ENCODE measurements around the gene B3GLCT. TPM values are rescaled to one million over a fixed set of nuclear protein-coding genes. Genes with fewer than 3 reads are reported as not detected.

The B3GLCT gene
- total and polyA plus RNA-seq, 2 donors (not counting 3 experiments of a cell fraction or from before 2014, with no cell fraction given) = 5.2 to 14.6 TPM

GRCh38 chr13:31219909-31220598 lies 20.3 kb downstream of the B3GLCT start:
- dilution Hi-C loops (cut with MboI; ENCODE audit: extremely low pct_ligation_motif_present, low sequenced_read_pairs) = no loop called here
- Histone ChIP-seq H3K27me3 (ENCODE audit: control insufficient read depth in 2 of 2, insufficient read depth in 2 of 2, low read length in 2 of 2) (no peaks in the 10 kb centered on the region), H3K79me2 (ENCODE audit: control insufficient read depth, insufficient read depth, low read length) (no peaks in the 10 kb centered on the region), H3K27ac (ENCODE audit: insufficient read depth, low read depth, low read length) (no peak overlapping the region), H3K36me3 (ENCODE audit: control insufficient read depth in 2 of 2, extremely low read depth in 1 of 2, insufficient read depth in 2 of 2, low read length in 2 of 2) (no peaks in the 10 kb centered on the region), H4K20me1 (replicated peaks; ENCODE audit: control insufficient read depth, extremely low read depth, insufficient read depth, low read length) (no peaks in the 10 kb centered on the region), H3K4me2 (ENCODE audit: insufficient read depth, low read length) (no peak overlapping the region), H2AFZ (ENCODE audit: low read depth, low read length) (no peak overlapping the region), H3K4me3 (replicated peaks in 1 of 3; ENCODE audit: insufficient read depth in 1 of 3, low read depth in 1 of 3, low read length in 3 of 3) (no peak overlapping the region), H3K9ac (replicated peaks; ENCODE audit: extremely low read depth, insufficient read depth, low read length) (no peak overlapping the region), H3K4me1 (ENCODE audit: control insufficient read depth, extremely low read depth, insufficient read depth, low read length) (no peaks in the 10 kb centered on the region), H3K9me1 (replicated peaks; ENCODE audit: control insufficient read depth, extremely low read depth, insufficient read depth, low read length) (no peaks in the 10 kb centered on the region), H3K9me3 (replicated peaks; ENCODE audit: control insufficient read depth, insufficient read depth, low read length) (no peaks in the 10 kb centered on the region)
- BruUV-seq (replicated peaks) = no TSS peak
- DNase-seq (ENCODE audit: low read depth, low spot score) = no peak
- FAIRE-seq = no peak
- ChIA-PET POLR2A (no interaction called here), CTCF (interaction anchor here (1.0 to 6.1 kb wide), 3 partner anchors 17 to 318 kb away, joined by 3 to 28 read pairs (median 4); no protein-coding TSS in a partner anchor)
- no peak for TF ChIP-seq EZH2 (IDR thresholded peaks at IDR 0.05; ENCODE audit: borderline replicate concordance, low read depth, low read length, severe bottlenecking)
- no peak for TF ChIP-seq POLR2AphosphoS5 (IDR thresholded peaks at IDR 0.05; ENCODE audit: insufficient read depth, low read depth, low read length)
- no peak for TF ChIP-seq JUN (IDR thresholded peaks at IDR 0.05; ENCODE audit: borderline replicate concordance, insufficient read depth, insufficient read length, low read depth)
- no peak for TF ChIP-seq MYC (IDR thresholded peaks at IDR 0.05; ENCODE audit: low read depth, low read length)
- no peak for TF ChIP-seq POLR2A (IDR thresholded peaks at IDR 0.05; ENCODE audit: low read depth, low read length)
- no peak for TF ChIP-seq GATA2 (IDR thresholded peaks at IDR 0.05; ENCODE audit: insufficient read depth, insufficient read length, low read depth, low read length)
- TF ChIP-seq, protein P1, sequence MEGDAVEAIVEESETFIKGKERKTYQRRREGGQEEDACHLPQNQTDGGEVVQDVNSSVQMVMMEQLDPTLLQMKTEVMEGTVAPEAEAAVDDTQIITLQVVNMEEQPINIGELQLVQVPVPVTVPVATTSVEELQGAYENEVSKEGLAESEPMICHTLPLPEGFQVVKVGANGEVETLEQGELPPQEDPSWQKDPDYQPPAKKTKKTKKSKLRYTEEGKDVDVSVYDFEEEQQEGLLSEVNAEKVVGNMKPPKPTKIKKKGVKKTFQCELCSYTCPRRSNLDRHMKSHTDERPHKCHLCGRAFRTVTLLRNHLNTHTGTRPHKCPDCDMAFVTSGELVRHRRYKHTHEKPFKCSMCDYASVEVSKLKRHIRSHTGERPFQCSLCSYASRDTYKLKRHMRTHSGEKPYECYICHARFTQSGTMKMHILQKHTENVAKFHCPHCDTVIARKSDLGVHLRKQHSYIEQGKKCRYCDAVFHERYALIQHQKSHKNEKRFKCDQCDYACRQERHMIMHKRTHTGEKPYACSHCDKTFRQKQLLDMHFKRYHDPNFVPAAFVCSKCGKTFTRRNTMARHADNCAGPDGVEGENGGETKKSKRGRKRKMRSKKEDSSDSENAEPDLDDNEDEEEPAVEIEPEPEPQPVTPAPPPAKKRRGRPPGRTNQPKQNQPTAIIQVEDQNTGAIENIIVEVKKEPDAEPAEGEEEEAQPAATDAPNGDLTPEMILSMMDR (IDR thresholded peaks at IDR 0.05; ENCODE audit: extremely low read depth in 1 of 2, insufficient read depth in 1 of 2, low read depth in 1 of 2, low read length in 2 of 2) = no peak
- TF ChIP-seq FOS (IDR thresholded peaks at IDR 0.05; ENCODE audit: borderline replicate concordance, insufficient read depth, low read length) = no peak
- TF ChIP-seq MAX (IDR thresholded peaks at IDR 0.05; ENCODE audit: insufficient read depth, insufficient read length) = no peak
- intact Hi-C loops (cut with micrococcal nuclease) = no loop called here

Data from endothelial cell of umbilical vein (primary cell).